ENCODE results near the gene TNIP3.

GRCh38 chr4:121096629-121097028, 67.5 kb downstream of the TNIP3 start:
- TF ChIP-seq CTCF (IDR thresholded peaks at IDR 0.05): no peak
- TF ChIP-seq EZH2 (IDR thresholded peaks at IDR 0.05; ENCODE audit: borderline replicate concordance, insufficient read depth, low read depth, low read length, poor library complexity, severe bottlenecking): no peak
